MM.1S (cell line): ENCODE measurements around the gene OTOS.

ENCODE experiments used
- CTCF ChIP-seq: fragments of 300-600 bp; sonication (generic); IDR thresholded peaks from 2 replicates; pipeline ENCODE4 v1.5.1; 2016; ENCODE audit warnings: antibody characterized with exemption, low read length, mixed read lengths
- EZH2 ChIP-seq: fragments of 300-600 bp; sonication (generic); optimal IDR thresholded peaks from 2 replicates; pipeline ENCODE3; 2017; ENCODE audit warnings: low read depth, mild to moderate bottlenecking, antibody characterized with exemption, low read length, mixed read lengths
- EZH2phosphoT487 ChIP-seq: fragments of 300-600 bp; sonication (generic); IDR thresholded peaks from 2 replicates; pipeline ENCODE4 v1.6.1; 2018; ENCODE audit warnings: antibody characterized with exemption, low read length

DNA sequence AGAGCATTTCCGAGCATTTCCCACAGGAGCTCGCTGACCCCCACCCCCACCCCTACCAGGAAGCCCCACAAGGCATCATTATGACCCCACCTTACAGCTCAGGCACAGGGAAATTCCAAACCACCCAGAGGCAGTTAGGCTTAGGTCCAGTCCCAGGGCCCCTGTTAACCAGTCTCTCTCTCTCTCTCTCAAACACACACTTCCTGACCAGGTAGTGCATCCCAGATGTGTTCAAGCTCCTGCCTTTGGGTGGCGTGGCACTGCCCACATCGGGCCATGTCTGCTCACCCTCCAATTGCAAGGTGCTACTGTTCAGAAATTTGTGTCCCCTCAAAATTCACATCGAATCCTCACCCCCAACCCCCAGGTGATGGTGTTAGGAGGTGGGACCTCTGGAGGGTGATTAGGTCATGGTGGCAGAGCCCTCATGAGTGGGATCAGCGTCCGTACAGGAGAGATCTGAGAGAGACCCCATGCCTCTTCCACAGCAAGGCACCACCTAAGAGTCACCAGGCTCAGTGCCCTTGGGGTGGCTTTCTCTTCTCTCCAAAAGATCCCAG lies 13.2 kb downstream of the OTOS start:
- no peak for TF ChIP-seq EZH2
- TF ChIP-seq CTCF = no peak
- TF ChIP-seq EZH2phosphoT487 = no peak
